Measurements from ENCODE around the gene ZNF672. TPM values are rescaled to one million over a fixed set of nuclear protein-coding genes. Genes with fewer than 3 reads are reported as not detected.

ZNF672 gene
- total RNA-seq, 2 experiments from 2014 or later, result 39.5 to 49.4 TPM

- Mint-ChIP-seq H3K36me3 (ENCODE audit: low read depth) (peaks cover 10% of the 10 kb centered on the region), H3K4me1 (peaks cover 24% of the 10 kb centered on the region), H3K27ac (peak overlapping the region; percentile 93), H3K4me3 (no peak overlapping the region), H3K27me3 (no peaks in the 10 kb centered on the region), H3K9me3 (ENCODE audit: low read depth) (no peaks in the 10 kb centered on the region)
- CTCF ChIA-PET, result interaction anchor here (0.8 to 4.6 kb wide), 4 partner anchors 11 to 35 kb away, joined by 3 to 56 read pairs (median 16); partner anchors contain the start of genes SH3BP5L and ZNF692
- intact Hi-C loops (cut with DNase I, micrococcal nuclease), result loop anchor here (1.0 kb wide), 6 partner anchors 12 to 68 kb away; partner anchors contain the start of genes PGBD2 (in 1 of the 2) and ZNF692 (in 1 of the 2)
- POLR2A ChIA-PET, result interaction anchor here (0.9 to 2.9 kb wide), 6 partner anchors 10 to 21 kb away, joined by 3 to 29 read pairs (median 8); partner anchors contain the start of genes SH3BP5L and ZNF692
- ATAC-seq (peak; percentile 73), DNase-seq (peak; percentile 92)
These were observed 538 bp downstream of the ZNF672 start for GRCh38 chr1:248838357-248839167.

DNA sequence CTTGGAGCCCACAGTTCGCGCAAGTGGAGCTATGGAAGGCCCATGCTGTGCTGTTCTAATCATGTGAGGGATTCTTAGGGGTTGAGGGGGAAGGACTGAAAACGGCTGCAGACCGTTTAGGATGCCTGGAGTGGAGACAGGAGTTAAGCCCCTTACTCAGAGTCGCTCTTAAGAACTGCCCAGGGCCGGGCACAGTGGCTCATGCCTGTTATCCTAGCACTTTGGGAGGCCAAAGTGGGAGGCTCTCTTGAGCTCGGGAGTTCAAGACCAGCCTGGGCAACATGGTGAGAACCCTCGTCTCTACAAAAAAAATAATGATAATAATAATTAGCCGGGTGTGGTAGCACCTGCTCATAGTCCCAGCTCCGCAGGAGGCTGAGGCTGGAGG, 1.1 kb downstream of the ZNF672 start:
- intact Hi-C loops (cut with DNase I, micrococcal nuclease), result loop anchor here in 1 of 2 experiments (1.0 kb wide), 1 partner anchor 34 kb away; no protein-coding TSS in a partner anchor
- DNase-seq, result no peak
- POLR2A ChIA-PET, result interaction anchor here (1.4 to 2.9 kb wide), 3 partner anchors 13 to 20 kb away, joined by 3 to 29 read pairs (median 13); partner anchors contain the start of genes SH3BP5L and ZNF692
- no peaks in the 10 kb centered on the region for H3K27me3 Mint-ChIP-seq
- H3K4me3 Mint-ChIP-seq, result no peak overlapping the region
- peaks cover 11% of the 10 kb centered on the region for H3K36me3 Mint-ChIP-seq (ENCODE audit: low read depth)
- peaks cover 24% of the 10 kb centered on the region for H3K4me1 Mint-ChIP-seq
- CTCF ChIA-PET, result interaction anchor here (0.6 to 4.6 kb wide), 3 partner anchors 12 to 65 kb away, joined by 3 to 56 read pairs (median 25); partner anchors contain the start of genes SH3BP5L and ZNF692
- no peaks in the 10 kb centered on the region for H3K9me3 Mint-ChIP-seq (ENCODE audit: low read depth)
- ATAC-seq, result no peak
- peak overlapping the region; percentile 93 for H3K27ac Mint-ChIP-seq

GRCh38 chr1:248840946-248841345, 2.9 kb downstream of the ZNF672 start:
- POLR2A ChIA-PET, result no interaction called here
- no peaks in the 10 kb centered on the region for H3K27me3 Mint-ChIP-seq
- no peak overlapping the region for H3K27ac Mint-ChIP-seq
- no peaks in the 10 kb centered on the region for H3K9me3 Mint-ChIP-seq (ENCODE audit: low read depth)
- intact Hi-C loops (cut with DNase I, micrococcal nuclease), result no loop called here
- H3K4me3 Mint-ChIP-seq, result no peak overlapping the region
- H3K4me1 Mint-ChIP-seq, result peaks cover 24% of the 10 kb centered on the region
- no peak for ATAC-seq
- H3K36me3 Mint-ChIP-seq (ENCODE audit: low read depth), result peaks cover 20% of the 10 kb centered on the region
- no peak for DNase-seq
- CTCF ChIA-PET, result interaction anchor here (1.2 to 2.0 kb wide), 5 partner anchors 10 to 33 kb away, joined by 4 to 14 read pairs (median 6); partner anchors contain the start of gene ZNF692

DNA sequence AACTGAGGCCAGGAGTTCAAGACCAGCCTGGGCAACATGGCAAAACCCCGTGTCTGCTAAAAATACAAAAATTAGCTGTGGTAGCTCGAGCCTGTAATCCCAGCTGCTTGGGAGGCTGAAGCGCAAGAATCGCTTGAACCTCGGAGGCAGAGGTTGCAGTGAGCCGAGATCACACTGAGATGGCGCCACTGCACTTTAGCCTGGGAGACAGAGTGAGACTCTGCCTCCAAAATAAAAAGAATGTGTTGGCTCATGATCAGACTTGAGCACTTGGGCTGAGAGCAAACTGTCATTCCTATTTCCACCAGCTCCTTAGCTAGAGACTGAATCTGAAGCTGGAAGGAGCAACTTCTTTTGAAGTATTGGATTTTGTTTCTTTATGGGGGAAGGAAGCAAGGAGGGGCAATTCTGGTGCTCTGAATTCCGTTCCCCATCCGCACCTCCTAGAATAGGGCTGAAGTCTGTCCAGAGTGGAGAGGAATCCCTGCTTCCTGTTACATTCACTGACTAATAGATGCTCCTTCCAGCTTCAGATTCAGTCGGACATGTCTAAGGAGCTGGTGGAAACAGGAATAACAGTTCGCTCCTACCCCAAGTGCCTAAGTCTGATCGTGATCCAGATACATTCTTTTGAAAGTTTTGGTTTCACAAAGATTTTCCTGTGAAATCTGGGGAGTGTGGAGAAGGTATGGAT, 3.8 kb downstream of the ZNF672 start:
- intact Hi-C loops (cut with DNase I, micrococcal nuclease), result no loop called here
- peak; percentile 69 for DNase-seq
- POLR2A ChIA-PET, result interaction anchor here (0.7 kb wide), 1 partner anchor 16 kb away, joined by 3 read pairs; no protein-coding TSS in a partner anchor

GRCh38 chr1:248842781-248843331, 4.8 kb downstream of the ZNF672 start:
- DNase-seq (no peak), ATAC-seq (no peak)
- intact Hi-C loops (cut with DNase I, micrococcal nuclease), result no loop called here
- Mint-ChIP-seq H3K4me3 (no peak overlapping the region), H3K36me3 (ENCODE audit: low read depth) (peaks cover 28% of the 10 kb centered on the region), H3K4me1 (peaks cover 24% of the 10 kb centered on the region), H3K27ac (no peak overlapping the region), H3K27me3 (no peaks in the 10 kb centered on the region), H3K9me3 (ENCODE audit: low read depth) (no peaks in the 10 kb centered on the region)
- ChIA-PET CTCF (interaction anchor here (1.2 to 2.0 kb wide), 3 partner anchors 9 to 15 kb away, joined by 4 to 14 read pairs (median 4); no protein-coding TSS in a partner anchor), POLR2A (no interaction called here)

More for the DNA sequence above, 3.8 kb downstream of the ZNF672 start:
- ATAC-seq, result no peak
- Mint-ChIP-seq H3K36me3 (ENCODE audit: low read depth) (peaks cover 24% of the 10 kb centered on the region), H3K4me3 (no peak overlapping the region), H3K9me3 (ENCODE audit: low read depth) (no peaks in the 10 kb centered on the region), H3K27ac (no peak overlapping the region), H3K27me3 (no peaks in the 10 kb centered on the region), H3K4me1 (peaks cover 24% of the 10 kb centered on the region)
- CTCF ChIA-PET, result interaction anchor here (0.8 to 2.0 kb wide), 6 partner anchors 9 to 81 kb away, joined by 3 to 14 read pairs (median 6); partner anchors contain the start of gene ZNF692

DNA sequence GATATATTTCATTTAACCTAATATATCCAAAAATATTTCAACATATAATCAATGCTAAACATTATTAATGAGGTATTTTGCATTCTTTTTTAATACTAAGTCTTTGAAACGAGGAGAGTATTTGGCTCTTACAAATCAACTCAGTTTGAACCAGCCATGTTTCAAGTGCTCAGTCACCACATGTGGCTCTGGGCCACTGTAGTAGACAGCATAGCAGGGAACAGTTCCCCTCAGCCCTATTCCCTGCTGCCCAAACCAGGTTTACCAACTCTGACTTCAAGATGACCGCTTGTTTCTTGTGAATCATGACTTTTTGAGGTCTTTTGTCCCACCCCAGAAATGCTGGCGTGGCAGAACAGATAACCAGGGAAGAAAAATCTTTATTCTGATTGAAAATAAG, 5.7 kb downstream of the ZNF672 start:
- Mint-ChIP-seq H3K27me3 (no peaks in the 10 kb centered on the region), H3K36me3 (ENCODE audit: low read depth) (peaks cover 32% of the 10 kb centered on the region), H3K4me3 (no peak overlapping the region), H3K27ac (no peak overlapping the region), H3K4me1 (peaks cover 24% of the 10 kb centered on the region), H3K9me3 (ENCODE audit: low read depth) (no peaks in the 10 kb centered on the region)
- no peak for ATAC-seq
- CTCF ChIA-PET, result interaction anchor here (0.6 to 1.2 kb wide), 2 partner anchors 9 to 70 kb away, joined by 4 read pairs; no protein-coding TSS in a partner anchor
- intact Hi-C loops (cut with DNase I, micrococcal nuclease), result no loop called here
- DNase-seq, result no peak
- POLR2A ChIA-PET, result no interaction called here

DNA sequence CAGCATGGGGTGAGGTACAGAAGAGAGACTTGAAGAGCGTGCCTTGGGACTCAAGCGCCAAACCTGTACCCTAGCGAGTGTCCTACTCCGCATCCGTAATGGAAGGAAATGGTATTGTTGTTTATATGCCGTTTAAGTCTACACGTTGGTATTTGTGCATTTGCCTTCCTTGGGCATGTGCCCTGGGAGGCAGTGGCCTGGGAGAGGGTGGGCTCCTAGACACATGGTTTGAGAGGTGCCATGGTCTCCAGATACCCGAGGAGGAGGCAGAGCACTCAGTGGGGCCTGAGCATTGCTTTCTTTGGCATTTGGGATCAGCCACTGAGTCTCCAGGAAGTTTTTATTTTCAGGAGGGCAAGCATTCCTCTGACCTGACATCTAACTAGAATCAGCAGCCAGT, 6.5 kb downstream of the ZNF672 start:
- peaks cover 34% of the 10 kb centered on the region for H3K36me3 Mint-ChIP-seq (ENCODE audit: low read depth)
- no peak overlapping the region for H3K4me3 Mint-ChIP-seq
- H3K4me1 Mint-ChIP-seq, result peaks cover 20% of the 10 kb centered on the region
- ChIA-PET POLR2A (no interaction called here), CTCF (interaction anchor here (0.6 to 1.1 kb wide), 2 partner anchors 8 to 69 kb away, joined by 3 to 4 read pairs; no protein-coding TSS in a partner anchor)
- H3K27me3 Mint-ChIP-seq, result no peaks in the 10 kb centered on the region
- intact Hi-C loops (cut with DNase I, micrococcal nuclease), result no loop called here
- no peaks in the 10 kb centered on the region for H3K9me3 Mint-ChIP-seq (ENCODE audit: low read depth)
- no peak for DNase-seq
- no peak overlapping the region for H3K27ac Mint-ChIP-seq
- ATAC-seq, result no peak

- DNase-seq (no peak), ATAC-seq (no peak)
- no peak overlapping the region for H3K27ac Mint-ChIP-seq
- ChIA-PET POLR2A (no interaction called here), CTCF (no interaction called here)
- H3K36me3 Mint-ChIP-seq (ENCODE audit: low read depth), result peaks cover 27% of the 10 kb centered on the region
- H3K9me3 Mint-ChIP-seq (ENCODE audit: low read depth), result no peaks in the 10 kb centered on the region
- no peaks in the 10 kb centered on the region for H3K27me3 Mint-ChIP-seq
- H3K4me1 Mint-ChIP-seq, result no peaks in the 10 kb centered on the region
- intact Hi-C loops (cut with DNase I, micrococcal nuclease), result no loop called here
- no peak overlapping the region for H3K4me3 Mint-ChIP-seq
These were observed 9.3 kb downstream of the ZNF672 start for GRCh38 chr1:248847181-248847955.

DNA sequence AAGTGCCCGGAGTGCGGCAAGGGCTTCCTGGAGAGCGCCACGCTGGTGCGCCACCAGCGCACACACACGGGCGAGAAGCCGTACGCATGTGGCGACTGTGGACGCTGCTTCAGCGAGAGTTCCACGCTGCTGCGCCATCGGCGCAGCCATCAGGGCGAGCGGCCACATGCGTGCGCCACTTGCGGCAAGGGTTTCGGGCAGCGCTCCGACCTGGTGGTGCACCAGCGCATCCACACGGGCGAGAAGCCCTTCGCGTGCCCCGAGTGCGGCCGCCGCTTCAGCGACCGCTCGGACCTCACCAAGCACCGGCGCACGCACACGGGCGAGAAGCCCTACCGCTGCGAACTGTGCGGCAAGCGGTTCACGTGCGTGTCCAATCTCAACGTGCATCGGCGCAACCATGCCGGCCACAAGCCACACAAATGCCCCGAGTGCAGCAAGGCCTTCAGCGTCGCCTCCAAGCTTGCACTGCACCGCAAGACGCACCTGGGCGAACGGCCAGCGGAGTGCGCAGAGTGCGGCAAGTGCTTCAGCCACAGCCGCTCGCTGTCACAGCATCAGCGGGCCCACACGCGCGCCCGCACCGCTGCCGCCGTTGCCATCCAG, 10.0 kb downstream of the ZNF672 start:
- Mint-ChIP-seq H3K27ac (no peak overlapping the region), H3K27me3 (no peaks in the 10 kb centered on the region), H3K36me3 (ENCODE audit: low read depth) (peaks cover 27% of the 10 kb centered on the region), H3K4me3 (no peak overlapping the region), H3K4me1 (no peaks in the 10 kb centered on the region), H3K9me3 (ENCODE audit: low read depth) (no peaks in the 10 kb centered on the region)
- intact Hi-C loops (cut with DNase I, micrococcal nuclease), result no loop called here
- ChIA-PET POLR2A (no interaction called here), CTCF (no interaction called here)
- DNase-seq (no peak), ATAC-seq (no peak)

GRCh38 chr1:248848602-248849001, 10.6 kb downstream of the ZNF672 start:
- H3K4me1 Mint-ChIP-seq, result no peaks in the 10 kb centered on the region
- intact Hi-C loops (cut with DNase I, micrococcal nuclease), result no loop called here
- H3K27ac Mint-ChIP-seq, result peak overlapping the region; percentile 7
- H3K36me3 Mint-ChIP-seq (ENCODE audit: low read depth), result peaks cover 27% of the 10 kb centered on the region
- H3K27me3 Mint-ChIP-seq, result no peaks in the 10 kb centered on the region
- ATAC-seq, result no peak
- ChIA-PET POLR2A (no interaction called here), CTCF (no interaction called here)
- no peak for DNase-seq
- H3K4me3 Mint-ChIP-seq, result no peak overlapping the region
- no peaks in the 10 kb centered on the region for H3K9me3 Mint-ChIP-seq (ENCODE audit: low read depth)

Measured in activated CD4-positive, alpha-beta T cell treated with anti-CD3 and anti-CD28 coated beads for 36 hours (primary cell).